Calu3 (cell line): ENCODE measurements around the gene LARGE1. TPM values are rescaled to one million over a fixed set of nuclear protein-coding genes. Genes with fewer than 3 reads are reported as not detected.

ENCODE experiments used
- BruUV-seq: library from RNA; stranded (reverse); fragments of 400-500 nt; replicated peaks from 2 replicates; lab custom pipeline; 2021; lab: Mats Ljungman, UMichigan
- CTCF ChIA-PET: fragments of 300-600 bp; sonication (Branson Sonifier 250); formaldehyde crosslinking; loops from one replicate; lab custom pipeline; 2022; ENCODE audit warnings: antibody characterized with exemption; lab: Charles Lee
- DNase-seq: peaks from one replicate; pipeline ENCODE4 v3.0.0; 2022
- H3K27ac Mint-ChIP-seq: one replicate; pipeline ENCODE4 v1.8.0; 2022; ENCODE audit warnings: mixed read lengths; ENCODE audit not compliant: unreplicated experiment
- H3K27me3 Mint-ChIP-seq: one replicate; pipeline ENCODE4 v1.8.0; 2022; ENCODE audit warnings: mixed read lengths; ENCODE audit not compliant: unreplicated experiment
- H3K36me3 Mint-ChIP-seq: one replicate; pipeline ENCODE4 v1.8.0; 2022; ENCODE audit warnings: mild to moderate bottlenecking, moderate library complexity, mixed read lengths; ENCODE audit not compliant: insufficient read depth, unreplicated experiment
- H3K4me1 Mint-ChIP-seq: one replicate; pipeline ENCODE4 v1.8.0; 2022; ENCODE audit warnings: mild to moderate bottlenecking, low read depth, mixed read lengths; ENCODE audit not compliant: unreplicated experiment
- H3K4me3 Mint-ChIP-seq: one replicate; pipeline ENCODE4 v1.8.0; 2022; ENCODE audit warnings: mild to moderate bottlenecking, low read depth, moderate library complexity, mixed read lengths; ENCODE audit not compliant: unreplicated experiment
- H3K9me3 Mint-ChIP-seq: one replicate; pipeline ENCODE4 v1.8.0; 2022; ENCODE audit warnings: low read depth, mixed read lengths; ENCODE audit not compliant: unreplicated experiment
- CTCF ChIP-seq: fragments of 200-600 bp; IDR thresholded peaks from one replicate; pipeline ENCODE4 v1.8.0; 2022; ENCODE audit warnings: antibody characterized with exemption; ENCODE audit not compliant: unreplicated experiment
- intact Hi-C: fragments of 100-400 bp; cut with micrococcal nuclease; formaldehyde crosslinking; loops from one replicate; pipeline ENCODE4 v1.10.0; 2022; ENCODE audit not compliant: unreplicated experiment
- total RNA-seq: library from RNA; stranded (reverse); gene quantifications from 2 replicates; pipeline ENCODE4 v1.2.3, GENCODE V29; 2022

The LARGE1 gene
- total RNA-seq, 1 experiment from 2014 or later: 11.6 TPM

- peaks cover 53% of the 10 kb centered on the region for H3K27me3 Mint-ChIP-seq
- DNase-seq: peak; percentile 67
- no peak overlapping the region for H3K4me3 Mint-ChIP-seq
- no peaks in the 10 kb centered on the region for H3K9me3 Mint-ChIP-seq
- peaks cover 13% of the 10 kb centered on the region for H3K4me1 Mint-ChIP-seq
- CTCF ChIA-PET: interaction anchor here (1.5 to 1.9 kb wide), 2 partner anchors 1227 to 1308 kb away, joined by 3 to 7 read pairs; no protein-coding TSS in a partner anchor
- peaks cover 22% of the 10 kb centered on the region for H3K36me3 Mint-ChIP-seq
- no TSS peak for BruUV-seq
- intact Hi-C loops: loop anchor here (1.0 to 5.0 kb wide), 2 partner anchors 188 to 1099 kb away; no protein-coding TSS in a partner anchor
- TF ChIP-seq CTCF: peak; percentile 31
- no peak overlapping the region for H3K27ac Mint-ChIP-seq
Observed at GRCh38 chr22:33923660-33924246, 3.5 kb upstream of the LARGE1 start.

- DNase-seq: no peak
- no peak for TF ChIP-seq CTCF
- CTCF ChIA-PET: interaction anchor here (0.9 to 1.9 kb wide), 5 partner anchors 145 to 1308 kb away, joined by 3 to 7 read pairs (median 3); no protein-coding TSS in a partner anchor
- peak overlapping the region; percentile 74 for H3K4me3 Mint-ChIP-seq
- intact Hi-C loops: loop anchor here (1.0 to 5.0 kb wide), 2 partner anchors 188 to 1099 kb away; no protein-coding TSS in a partner anchor
- peaks cover 22% of the 10 kb centered on the region for H3K36me3 Mint-ChIP-seq
- no peaks in the 10 kb centered on the region for H3K9me3 Mint-ChIP-seq
- no peak overlapping the region for H3K27ac Mint-ChIP-seq
- H3K4me1 Mint-ChIP-seq: peaks cover 17% of the 10 kb centered on the region
- peaks cover 60% of the 10 kb centered on the region for H3K27me3 Mint-ChIP-seq
- BruUV-seq: no TSS peak
Observed at GRCh38 chr22:33923033-33923432, 2.8 kb upstream of the LARGE1 start.

- TF ChIP-seq CTCF: no peak
- Mint-ChIP-seq H3K4me3 (peak overlapping the region; percentile 74), H3K4me1 (peaks cover 17% of the 10 kb centered on the region), H3K27ac (no peak overlapping the region), H3K27me3 (peaks cover 66% of the 10 kb centered on the region), H3K9me3 (no peaks in the 10 kb centered on the region), H3K36me3 (peaks cover 22% of the 10 kb centered on the region)
- BruUV-seq: no TSS peak
- CTCF ChIA-PET: interaction anchor here (0.6 to 1.9 kb wide), 6 partner anchors 144 to 1309 kb away, joined by 3 to 7 read pairs (median 3); no protein-coding TSS in a partner anchor
- peak; percentile 13 for DNase-seq
- intact Hi-C loops: loop anchor here (5.0 kb wide), 1 partner anchor 1100 kb away; no protein-coding TSS in a partner anchor
Observed at GRCh38 chr22:33922349-33922681, 2.0 kb upstream of the LARGE1 start.

- peaks cover 17% of the 10 kb centered on the region for H3K4me1 Mint-ChIP-seq
- DNase-seq: peak; percentile 42
- TF ChIP-seq CTCF: no peak
- peaks cover 66% of the 10 kb centered on the region for H3K27me3 Mint-ChIP-seq
- intact Hi-C loops: loop anchor here (5.0 kb wide), 1 partner anchor 1101 kb away; no protein-coding TSS in a partner anchor
- no peaks in the 10 kb centered on the region for H3K9me3 Mint-ChIP-seq
- CTCF ChIA-PET: interaction anchor here (0.6 to 1.9 kb wide), 6 partner anchors 144 to 1310 kb away, joined by 3 to 7 read pairs (median 4); no protein-coding TSS in a partner anchor
- H3K4me3 Mint-ChIP-seq: peak overlapping the region; percentile 74
- no peak overlapping the region for H3K27ac Mint-ChIP-seq
- H3K36me3 Mint-ChIP-seq: peaks cover 22% of the 10 kb centered on the region
- no TSS peak for BruUV-seq
Observed at GRCh38 chr22:33921525-33922348, 1.5 kb upstream of the LARGE1 start.
